Bronchial epithelial cell (primary cell): ENCODE measurements around the gene PDE6G. TPM values are rescaled to one million over a fixed set of nuclear protein-coding genes. Genes with fewer than 3 reads are reported as not detected.

Source experiments
- DNase-seq: peaks from one replicate; pipeline ENCODE4 v3.0.0-alpha.2; 2010; ENCODE audit warnings: low read depth
- FAIRE-seq: peaks from 2 replicates; lab custom pipeline; 2011; peaks lifted over from hg19 to GRCh38; lab: Jason Lieb, UNC
- H3K27me3 ChIP-seq: 2 replicates; pipeline ENCODE4 v1.5.1; 2011; ENCODE audit warnings: low read length; ENCODE audit not compliant: control insufficient read depth, insufficient read depth
- H3K36me3 ChIP-seq: 2 replicates; pipeline ENCODE4 v1.5.1; 2011; ENCODE audit warnings: low read length; ENCODE audit not compliant: control insufficient read depth, insufficient read depth
- H3K4me3 ChIP-seq: 2 replicates; pipeline ENCODE4 v1.5.1; 2011; ENCODE audit warnings: mild to moderate bottlenecking, low read depth, low read length, control low read depth
- total RNA-seq: library from RNA; depleted of rRNA; stranded (reverse); fragments of >200 nt; gene quantifications from 2 replicates; pipeline ENCODE4 v1.2.1, GENCODE V29; 2014
- TF ChIP-seq, protein P1 (sequence below): IDR thresholded peaks from 2 replicates; pipeline ENCODE4 v1.5.1; 2011; ENCODE audit warnings: mild to moderate bottlenecking, moderate library complexity, low read length, control low read depth, inconsistent platforms; ENCODE audit not compliant: insufficient read depth, severe bottlenecking

Gene PDE6G
- total RNA-seq, 1 donor from 2014 or later: not detected

DNA sequence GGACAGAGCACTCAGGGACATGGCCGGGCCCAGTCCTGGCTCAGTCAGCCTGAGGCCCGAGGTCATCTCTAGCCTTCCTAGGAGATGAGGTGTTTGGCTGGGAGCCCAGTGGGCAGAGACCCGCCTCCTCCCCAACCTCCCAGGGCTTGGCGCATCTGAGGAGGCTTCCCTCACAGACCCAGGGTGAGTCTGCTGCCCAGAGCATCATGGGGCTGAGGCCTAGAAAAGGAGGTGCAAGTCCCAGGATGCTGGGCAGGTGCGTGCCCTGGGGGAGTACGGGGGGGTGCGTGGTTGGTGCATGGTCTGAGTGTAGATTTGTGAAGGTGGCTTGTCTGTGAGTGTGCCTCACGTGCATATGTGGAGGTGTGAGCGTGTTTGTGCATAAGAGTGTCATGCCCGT is 4.7 kb downstream of the PDE6G start:
- FAIRE-seq: no peak
- Histone ChIP-seq H3K27me3 (peaks cover 9% of the 10 kb centered on the region), H3K4me3 (no peak overlapping the region), H3K36me3 (no peaks in the 10 kb centered on the region)
- peak; percentile 33 for DNase-seq
- TF ChIP-seq, protein P1, sequence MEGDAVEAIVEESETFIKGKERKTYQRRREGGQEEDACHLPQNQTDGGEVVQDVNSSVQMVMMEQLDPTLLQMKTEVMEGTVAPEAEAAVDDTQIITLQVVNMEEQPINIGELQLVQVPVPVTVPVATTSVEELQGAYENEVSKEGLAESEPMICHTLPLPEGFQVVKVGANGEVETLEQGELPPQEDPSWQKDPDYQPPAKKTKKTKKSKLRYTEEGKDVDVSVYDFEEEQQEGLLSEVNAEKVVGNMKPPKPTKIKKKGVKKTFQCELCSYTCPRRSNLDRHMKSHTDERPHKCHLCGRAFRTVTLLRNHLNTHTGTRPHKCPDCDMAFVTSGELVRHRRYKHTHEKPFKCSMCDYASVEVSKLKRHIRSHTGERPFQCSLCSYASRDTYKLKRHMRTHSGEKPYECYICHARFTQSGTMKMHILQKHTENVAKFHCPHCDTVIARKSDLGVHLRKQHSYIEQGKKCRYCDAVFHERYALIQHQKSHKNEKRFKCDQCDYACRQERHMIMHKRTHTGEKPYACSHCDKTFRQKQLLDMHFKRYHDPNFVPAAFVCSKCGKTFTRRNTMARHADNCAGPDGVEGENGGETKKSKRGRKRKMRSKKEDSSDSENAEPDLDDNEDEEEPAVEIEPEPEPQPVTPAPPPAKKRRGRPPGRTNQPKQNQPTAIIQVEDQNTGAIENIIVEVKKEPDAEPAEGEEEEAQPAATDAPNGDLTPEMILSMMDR: no peak

DNA sequence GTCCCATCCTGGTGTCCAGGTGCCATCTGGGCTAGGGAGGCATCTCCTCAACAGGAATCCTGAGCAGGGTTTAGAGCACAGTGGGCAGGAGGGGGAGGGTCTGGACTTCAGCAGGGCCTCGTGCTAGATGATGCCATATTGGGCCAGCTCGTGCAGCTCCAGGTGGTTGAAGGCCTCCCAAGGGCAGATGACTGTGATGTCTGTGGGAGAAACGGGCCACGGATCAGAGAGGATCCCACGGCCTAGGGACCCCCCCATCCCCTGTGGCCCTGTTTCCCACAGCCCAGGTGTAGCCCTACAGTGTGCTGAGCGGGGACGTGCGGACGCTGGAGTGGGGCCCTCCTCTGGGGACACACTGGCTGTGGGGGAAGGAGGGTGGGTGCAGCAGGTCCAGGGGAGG is 5.4 kb downstream of the PDE6G start:
- peaks cover 9% of the 10 kb centered on the region for H3K27me3 ChIP-seq

DNA sequence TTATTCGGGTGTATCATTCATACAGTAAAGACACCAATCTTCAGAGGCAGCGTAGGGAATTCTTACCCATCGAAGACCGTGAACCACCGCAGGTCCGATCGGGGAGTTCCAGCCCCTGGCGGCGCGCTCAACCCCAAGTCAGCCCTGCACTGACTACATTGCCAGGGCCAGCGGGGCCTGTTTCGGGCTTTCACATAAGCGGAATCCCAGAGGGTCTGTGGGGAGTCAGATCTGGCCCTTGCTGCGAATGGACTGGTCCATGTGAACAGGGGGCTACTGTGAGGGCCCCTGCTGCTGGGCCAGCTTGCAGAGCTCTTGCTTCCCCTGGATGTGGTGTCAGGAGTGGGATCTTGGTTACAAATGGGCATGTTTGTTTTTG is 7.6 kb downstream of the PDE6G start:
- DNase-seq: no peak
- peaks cover 9% of the 10 kb centered on the region for H3K27me3 ChIP-seq
- H3K4me3 ChIP-seq: no peak overlapping the region
- TF ChIP-seq, protein P1: no peak
- H3K36me3 ChIP-seq: no peaks in the 10 kb centered on the region
- FAIRE-seq: no peak

More for the DNA sequence above, 5.4 kb downstream of the PDE6G start:
- TF ChIP-seq, protein P1: no peak
- no peak overlapping the region for H3K4me3 ChIP-seq
- DNase-seq (no peak), FAIRE-seq (no peak)
- no peaks in the 10 kb centered on the region for H3K36me3 ChIP-seq

DNA sequence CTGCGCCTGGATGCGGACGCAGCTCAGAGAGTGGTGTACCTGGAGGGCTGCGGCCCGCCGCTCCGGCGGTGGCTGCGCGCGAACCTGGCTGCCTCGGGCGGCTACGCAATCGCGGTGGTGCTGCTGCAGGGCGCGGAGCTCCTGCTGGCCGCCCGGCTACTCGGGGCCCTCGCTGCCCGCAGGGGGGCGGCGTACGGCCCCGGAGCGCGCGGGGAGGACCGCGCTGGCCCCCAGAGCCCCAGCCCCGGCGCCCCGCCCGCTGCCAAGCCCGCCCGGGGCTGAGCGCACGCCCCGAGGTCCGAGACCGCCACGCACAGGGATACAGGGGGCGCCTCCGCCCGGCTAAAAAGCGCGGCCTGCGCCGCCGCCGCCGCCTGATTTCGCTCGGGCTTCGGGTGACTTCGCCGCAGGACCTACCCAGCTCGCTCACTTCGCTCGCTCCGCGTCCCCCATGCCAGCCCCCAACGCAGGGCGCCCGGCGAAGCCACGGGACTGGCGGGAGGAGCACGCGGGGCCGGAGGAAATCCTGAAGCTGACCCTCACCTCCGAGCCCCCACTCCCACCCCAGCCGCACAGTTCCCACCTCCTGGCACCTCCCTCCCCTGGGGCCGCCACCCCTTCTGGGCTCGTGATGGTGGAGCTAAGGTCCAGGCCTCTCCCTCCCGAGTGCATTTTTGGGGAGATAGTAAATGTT is 8.2 kb downstream of the PDE6G start:
- no peak overlapping the region for H3K4me3 ChIP-seq
- peaks cover 9% of the 10 kb centered on the region for H3K27me3 ChIP-seq
- TF ChIP-seq, protein P1: no peak
- no peaks in the 10 kb centered on the region for H3K36me3 ChIP-seq
- no peak for FAIRE-seq
- DNase-seq: no peak

DNA sequence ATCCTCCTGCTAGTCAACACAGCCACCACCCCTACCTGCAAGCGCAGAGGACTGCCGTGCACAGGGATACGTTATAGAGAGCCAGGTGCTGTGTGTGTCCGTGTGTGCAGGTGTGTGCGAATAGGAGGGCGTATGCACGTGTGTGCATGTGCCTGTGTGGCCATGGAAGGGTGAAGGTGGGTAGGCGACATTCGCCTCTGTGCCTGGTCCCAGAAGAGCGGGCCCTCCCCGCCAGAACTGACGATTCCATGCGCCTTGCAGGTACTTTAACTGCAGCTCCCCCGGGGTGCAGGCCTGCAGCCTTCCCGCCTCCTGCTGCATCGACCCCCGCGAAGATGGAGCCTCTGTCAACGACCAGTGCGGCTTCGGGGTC is 8.7 kb downstream of the PDE6G start:
- DNase-seq (no peak), FAIRE-seq (no peak)
- Histone ChIP-seq H3K27me3 (peaks cover 9% of the 10 kb centered on the region), H3K36me3 (no peaks in the 10 kb centered on the region), H3K4me3 (no peak overlapping the region)
- TF ChIP-seq, protein P1: no peak

DNA sequence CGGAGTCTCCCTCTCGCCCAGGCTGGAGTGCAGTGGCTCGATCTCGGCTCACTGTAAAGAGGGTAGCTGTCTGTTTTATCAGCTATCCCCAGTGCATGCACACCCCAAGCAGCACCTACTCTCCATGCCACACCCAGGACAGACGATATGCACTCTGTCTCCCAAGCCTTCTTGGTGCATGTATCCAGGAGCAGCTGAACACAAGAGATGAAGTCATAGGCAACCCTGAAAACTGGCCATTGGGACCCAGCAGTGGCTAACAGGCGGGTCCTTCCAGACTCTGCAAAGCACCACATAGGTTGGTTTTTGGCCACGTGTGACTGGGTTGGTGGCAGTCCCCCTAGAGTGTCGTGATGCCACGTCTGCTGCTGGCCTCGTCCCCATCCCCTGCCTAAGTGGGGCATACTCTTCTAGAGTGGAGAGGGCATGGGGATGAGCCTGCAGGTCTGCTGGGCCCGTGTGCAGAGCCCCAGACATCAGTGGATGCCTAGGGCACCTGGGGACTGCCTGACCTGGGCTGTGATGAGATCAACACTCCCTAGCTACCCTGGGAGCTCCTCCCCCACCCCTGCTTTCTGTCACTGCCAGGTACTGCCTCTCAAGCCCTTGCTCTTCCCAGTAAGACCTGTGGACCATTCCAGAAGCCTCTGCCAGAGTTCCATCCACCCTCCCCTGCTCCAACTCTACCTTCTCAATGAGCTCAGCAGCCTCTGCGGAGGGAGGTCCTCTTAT is 9.3 kb downstream of the PDE6G start:
- DNase-seq (no peak), FAIRE-seq (peak; percentile 68)
- TF ChIP-seq, protein P1: no peak
- Histone ChIP-seq H3K27me3 (peaks cover 9% of the 10 kb centered on the region), H3K4me3 (no peak overlapping the region), H3K36me3 (no peaks in the 10 kb centered on the region)
